Parathyroid adenoma (tissue), 2 donors: ENCODE measurements around the gene SLC25A21.

Source experiments
- H2AFZ ChIP-seq: fragments of 300-600 bp; sonication (generic); one replicate; pipeline ENCODE4 v1.7.0; 2017; ENCODE audit warnings: antibody characterized with exemption, mild to moderate bottlenecking
- H3K27ac ChIP-seq: fragments of 300-600 bp; sonication (generic); one replicate; pipeline ENCODE4 v1.7.0; 2017
- H3K27me3 ChIP-seq: fragments of 300-600 bp; sonication (generic); one replicate; pipeline ENCODE4 v1.7.0; 2017; ENCODE audit warnings: low read length; ENCODE audit not compliant: control insufficient read depth, insufficient read depth
- H3K36me3 ChIP-seq: fragments of 300-600 bp; sonication (generic); one replicate; pipeline ENCODE4 v1.7.0; 2017; ENCODE audit warnings: low read length; ENCODE audit not compliant: control insufficient read depth, insufficient read depth
- H3K4me1 ChIP-seq: fragments of 300-600 bp; sonication (generic); one replicate; pipeline ENCODE4 v1.7.0; 2017; ENCODE audit warnings: control low read depth
- H3K4me2 ChIP-seq: fragments of 300-600 bp; sonication (generic); one replicate; pipeline ENCODE4 v1.7.0; 2017; ENCODE audit warnings: low read length
- H3K4me3 ChIP-seq: fragments of 300-600 bp; sonication (generic); one replicate; pipeline ENCODE4 v1.7.0; 2017; ENCODE audit warnings: low read depth, low read length
- H3K79me2 ChIP-seq: fragments of 300-600 bp; sonication (generic); one replicate; pipeline ENCODE4 v1.7.0; 2017; ENCODE audit warnings: control low read depth
- H3K9ac ChIP-seq: fragments of 300-600 bp; sonication (generic); one replicate; pipeline ENCODE4 v1.7.0; 2017; ENCODE audit warnings: mild to moderate bottlenecking
- H3K9me3 ChIP-seq: fragments of 300-600 bp; sonication (generic); one replicate; pipeline ENCODE4 v1.7.0; 2017; ENCODE audit warnings: low read length; ENCODE audit not compliant: control insufficient read depth
- CTCF ChIP-seq: fragments of 300-600 bp; sonication (generic); IDR thresholded peaks from one replicate; pipeline ENCODE4 v1.7.0; 2017; ENCODE audit warnings: antibody characterized with exemption, mild to moderate bottlenecking
- donor health status: primary hyperparathyroidism.

The SLC25A21 gene

GRCh38 chr14:36657399-36658122, 514.8 kb downstream of the SLC25A21 start:
- no peaks in the 10 kb centered on the region for H3K9me3 ChIP-seq
- H3K9ac ChIP-seq = peak overlapping the region; percentile 99
- H3K4me2 ChIP-seq = peak overlapping the region; percentile 99
- no peaks in the 10 kb centered on the region for H3K36me3 ChIP-seq
- peak overlapping the region; percentile 98 for H3K4me3 ChIP-seq
- peaks cover 50% of the 10 kb centered on the region for H3K79me2 ChIP-seq
- H3K27ac ChIP-seq = peak overlapping the region; percentile 99
- peaks cover 4% of the 10 kb centered on the region for H3K4me1 ChIP-seq
- TF ChIP-seq CTCF = no peak
- no peaks in the 10 kb centered on the region for H3K27me3 ChIP-seq
- H2AFZ ChIP-seq = peak overlapping the region; percentile 72

GRCh38 chr14:36656687-36657398, 515.6 kb downstream of the SLC25A21 start:
- no peak for TF ChIP-seq CTCF
- Histone ChIP-seq H3K79me2 (peaks cover 46% of the 10 kb centered on the region), H3K4me3 (peak overlapping the region; percentile 98), H3K4me2 (peak overlapping the region; percentile 99), H3K9ac (peak overlapping the region; percentile 99), H3K36me3 (no peaks in the 10 kb centered on the region), H2AFZ (peak overlapping the region; percentile 72), H3K9me3 (no peaks in the 10 kb centered on the region), H3K27ac (peak overlapping the region; percentile 99), H3K27me3 (no peaks in the 10 kb centered on the region), H3K4me1 (peaks cover 4% of the 10 kb centered on the region)

- H3K4me1 ChIP-seq = peaks cover 4% of the 10 kb centered on the region
- H3K27ac ChIP-seq = peak overlapping the region; percentile 99
- H3K9me3 ChIP-seq = no peaks in the 10 kb centered on the region
- H3K4me3 ChIP-seq = peak overlapping the region; percentile 98
- H2AFZ ChIP-seq = peak overlapping the region; percentile 72
- no peaks in the 10 kb centered on the region for H3K27me3 ChIP-seq
- no peaks in the 10 kb centered on the region for H3K36me3 ChIP-seq
- peak; percentile 84 for TF ChIP-seq CTCF
- H3K9ac ChIP-seq = peak overlapping the region; percentile 99
- H3K79me2 ChIP-seq = peaks cover 46% of the 10 kb centered on the region
- peak overlapping the region; percentile 99 for H3K4me2 ChIP-seq
Measured at GRCh38 chr14:36655963-36656686, 516.3 kb downstream of the SLC25A21 start.

DNA sequence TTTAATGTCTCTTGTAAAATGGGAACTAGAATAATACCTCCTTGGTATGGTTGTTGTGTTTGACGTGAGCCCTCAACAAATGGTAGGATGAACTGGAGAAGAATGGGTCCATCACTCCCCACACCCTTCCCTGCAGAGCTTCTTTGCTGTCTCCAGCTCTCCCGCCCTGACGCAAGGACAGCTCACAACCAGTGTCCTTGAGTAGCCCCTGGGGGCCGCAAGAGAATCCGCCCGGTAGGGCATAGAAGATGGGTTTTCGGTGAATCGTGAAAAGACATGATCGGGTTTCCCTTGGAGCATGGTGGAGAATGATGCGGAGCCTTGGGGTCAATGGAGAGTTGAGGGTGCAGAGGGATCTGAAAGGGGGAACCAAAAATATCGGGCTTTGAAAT, 516.8 kb downstream of the SLC25A21 start:
- no peaks in the 10 kb centered on the region for H3K27me3 ChIP-seq
- H3K27ac ChIP-seq = peak overlapping the region; percentile 99
- peaks cover 4% of the 10 kb centered on the region for H3K4me1 ChIP-seq
- H3K4me3 ChIP-seq = peak overlapping the region; percentile 98
- peak overlapping the region; percentile 99 for H3K4me2 ChIP-seq
- peak overlapping the region; percentile 72 for H2AFZ ChIP-seq
- H3K9ac ChIP-seq = no peak overlapping the region
- H3K79me2 ChIP-seq = peaks cover 40% of the 10 kb centered on the region
- no peak for TF ChIP-seq CTCF
- no peaks in the 10 kb centered on the region for H3K36me3 ChIP-seq
- H3K9me3 ChIP-seq = no peaks in the 10 kb centered on the region
